GM20000 (cell line): ENCODE measurements around the gene TTLL5.

Experiments used
- DNase-seq: peaks from one replicate; pipeline ENCODE4 v3.0.0; 2012; ENCODE audit warnings: low spot score
- TF ChIP-seq, protein P1 (sequence below): IDR thresholded peaks from 2 replicates; pipeline ENCODE4 v1.5.1; 2012; ENCODE audit warnings: mild to moderate bottlenecking, control low read depth; ENCODE audit errors: extremely low read depth, missing control alignments

Gene TTLL5

DNA sequence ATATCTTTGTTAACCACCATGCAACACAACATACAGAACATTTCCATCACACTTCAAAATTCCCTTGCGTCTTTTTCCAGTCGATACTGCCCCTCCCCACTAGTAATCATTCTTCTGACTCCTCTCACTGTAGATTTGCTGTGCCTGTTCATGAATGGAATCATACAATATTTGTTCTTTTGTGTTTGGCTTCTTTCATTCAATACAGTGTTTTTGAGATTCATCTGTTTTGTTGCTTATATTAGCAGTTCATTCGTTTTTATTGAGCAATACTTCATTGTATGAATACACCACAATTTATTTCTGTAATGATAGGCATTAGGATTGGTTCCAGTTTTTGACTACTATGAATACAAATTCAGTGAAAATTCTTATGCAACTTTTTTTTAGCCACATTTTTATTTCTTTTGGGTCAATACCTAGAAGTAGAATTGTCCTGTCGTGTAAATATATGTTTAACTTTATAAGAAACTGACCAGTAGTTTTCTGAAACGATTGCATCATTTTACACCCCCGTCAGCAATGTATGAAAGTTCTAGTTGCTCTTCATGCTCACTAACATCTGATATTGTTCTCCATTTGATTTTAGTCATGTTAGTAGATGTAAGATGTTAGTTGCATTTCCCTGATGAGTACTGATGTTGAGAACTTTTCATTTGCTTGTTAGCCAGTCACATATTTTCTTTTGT is 193.2 kb downstream of the TTLL5 start:
- DNase-seq, result no peak
- TF ChIP-seq, protein P1, sequence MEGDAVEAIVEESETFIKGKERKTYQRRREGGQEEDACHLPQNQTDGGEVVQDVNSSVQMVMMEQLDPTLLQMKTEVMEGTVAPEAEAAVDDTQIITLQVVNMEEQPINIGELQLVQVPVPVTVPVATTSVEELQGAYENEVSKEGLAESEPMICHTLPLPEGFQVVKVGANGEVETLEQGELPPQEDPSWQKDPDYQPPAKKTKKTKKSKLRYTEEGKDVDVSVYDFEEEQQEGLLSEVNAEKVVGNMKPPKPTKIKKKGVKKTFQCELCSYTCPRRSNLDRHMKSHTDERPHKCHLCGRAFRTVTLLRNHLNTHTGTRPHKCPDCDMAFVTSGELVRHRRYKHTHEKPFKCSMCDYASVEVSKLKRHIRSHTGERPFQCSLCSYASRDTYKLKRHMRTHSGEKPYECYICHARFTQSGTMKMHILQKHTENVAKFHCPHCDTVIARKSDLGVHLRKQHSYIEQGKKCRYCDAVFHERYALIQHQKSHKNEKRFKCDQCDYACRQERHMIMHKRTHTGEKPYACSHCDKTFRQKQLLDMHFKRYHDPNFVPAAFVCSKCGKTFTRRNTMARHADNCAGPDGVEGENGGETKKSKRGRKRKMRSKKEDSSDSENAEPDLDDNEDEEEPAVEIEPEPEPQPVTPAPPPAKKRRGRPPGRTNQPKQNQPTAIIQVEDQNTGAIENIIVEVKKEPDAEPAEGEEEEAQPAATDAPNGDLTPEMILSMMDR, result no peak

DNA sequence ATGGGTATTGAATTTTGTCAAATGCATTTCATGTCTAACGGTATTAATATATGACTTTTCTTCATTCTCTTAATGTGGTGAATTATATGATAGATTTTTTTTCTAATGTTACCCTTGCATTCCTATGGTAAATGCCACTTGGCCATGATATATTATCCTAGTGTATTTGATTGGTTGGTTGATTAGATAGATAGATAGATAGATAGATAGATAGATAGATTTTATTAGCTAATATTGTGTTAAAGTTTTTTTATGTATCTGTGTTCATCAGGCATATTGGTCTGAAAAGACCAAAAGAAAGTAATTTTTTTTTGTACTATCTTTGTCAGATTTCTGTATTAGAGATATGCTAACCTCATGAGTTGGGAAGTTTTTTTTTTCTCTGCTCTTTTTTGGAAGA is 196.2 kb downstream of the TTLL5 start:
- TF ChIP-seq, protein P1, result no peak
- DNase-seq, result no peak

DNA sequence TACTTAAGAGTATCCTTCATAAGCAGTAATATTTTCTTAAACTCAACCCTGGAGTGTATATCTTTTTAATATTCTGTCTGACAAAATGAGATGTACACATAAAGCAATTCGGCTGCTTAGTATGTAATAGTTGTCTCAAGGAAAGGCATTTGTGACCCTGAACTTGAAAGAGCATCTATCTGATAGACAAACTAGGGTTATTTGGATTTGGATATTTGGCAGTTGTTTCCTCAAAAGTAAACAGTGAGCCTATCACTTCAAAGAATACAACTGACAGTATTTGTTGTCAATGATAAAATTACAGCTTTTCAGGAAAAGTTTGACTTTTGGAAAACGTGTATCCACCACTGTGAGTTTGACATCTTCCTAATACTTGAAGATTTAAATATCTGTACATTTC is 197.3 kb downstream of the TTLL5 start:
- DNase-seq, result no peak
- TF ChIP-seq, protein P1, result no peak

DNA sequence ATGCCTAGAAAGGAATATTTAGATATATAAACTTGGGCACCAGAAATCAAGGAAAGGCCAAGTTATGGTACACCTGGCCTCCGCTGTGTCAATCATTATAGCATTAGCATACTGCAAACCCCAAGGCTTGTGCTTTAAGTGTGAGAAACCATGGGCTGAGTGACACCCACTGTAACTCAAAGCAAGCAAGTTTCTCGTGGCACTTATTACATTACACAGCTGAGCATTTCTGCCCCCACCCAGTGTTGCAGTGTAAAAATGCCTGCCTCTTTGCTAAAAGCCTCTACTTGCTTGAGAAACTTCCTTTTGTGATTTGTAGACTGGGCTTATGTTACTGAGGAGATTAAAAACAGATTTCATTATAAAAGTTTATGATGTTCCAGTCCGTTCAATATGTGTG is 198.7 kb downstream of the TTLL5 start:
- DNase-seq, result no peak
- TF ChIP-seq, protein P1, result no peak

DNA sequence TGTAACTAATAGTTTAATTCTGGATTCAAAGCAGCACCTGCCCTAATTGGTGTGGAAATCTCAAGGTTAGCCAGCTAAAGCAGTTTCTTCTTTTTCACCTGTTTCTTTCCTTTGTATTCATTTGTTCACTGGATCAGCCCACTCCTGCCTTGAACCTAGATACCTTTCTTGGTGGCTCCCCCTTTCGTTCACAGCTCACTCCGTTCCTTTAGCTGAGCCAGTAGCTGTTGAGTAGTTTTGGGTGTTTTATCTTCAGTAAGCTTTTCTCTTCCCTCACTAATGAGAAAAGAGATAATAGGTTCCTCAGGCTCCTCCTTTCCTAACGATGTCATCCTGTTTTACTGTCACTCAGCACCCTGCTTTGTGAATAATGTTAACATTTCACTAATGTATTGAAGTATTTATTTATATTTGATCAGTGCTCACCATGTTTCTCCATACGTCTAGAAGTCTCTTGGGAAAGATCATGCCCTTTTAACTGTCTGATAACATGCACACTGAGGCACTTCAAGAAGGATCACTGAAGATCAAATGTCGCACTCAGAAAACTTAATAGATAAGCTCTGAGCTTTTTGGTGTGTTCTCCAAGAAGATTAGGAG is 199.6 kb downstream of the TTLL5 start:
- DNase-seq, result no peak

DNA sequence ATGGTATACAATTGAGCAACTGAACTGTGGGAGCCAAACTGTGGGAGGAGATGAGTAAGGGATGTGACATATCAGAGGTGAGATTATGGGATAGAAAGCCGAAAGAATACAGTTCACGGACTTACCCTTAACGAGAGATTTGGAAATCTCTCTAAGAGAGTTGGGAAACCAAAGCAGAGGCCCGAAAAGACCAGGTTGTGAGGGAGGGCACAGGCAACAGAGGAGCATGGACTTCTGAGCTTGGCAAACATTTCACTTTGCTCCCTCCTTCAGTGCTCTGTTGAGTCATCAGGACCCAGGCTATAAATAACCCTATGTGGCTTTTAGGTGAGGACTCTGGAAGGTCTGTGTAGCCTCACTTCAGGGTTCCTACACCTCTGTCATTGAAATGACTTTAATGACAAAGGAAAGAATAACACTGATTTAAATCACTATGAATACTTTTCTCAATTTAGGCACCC is 200.1 kb downstream of the TTLL5 start:
- TF ChIP-seq, protein P1, result no peak
- DNase-seq, result no peak

More for the DNA sequence above, 199.6 kb downstream of the TTLL5 start:
- TF ChIP-seq, protein P1, result no peak

DNA sequence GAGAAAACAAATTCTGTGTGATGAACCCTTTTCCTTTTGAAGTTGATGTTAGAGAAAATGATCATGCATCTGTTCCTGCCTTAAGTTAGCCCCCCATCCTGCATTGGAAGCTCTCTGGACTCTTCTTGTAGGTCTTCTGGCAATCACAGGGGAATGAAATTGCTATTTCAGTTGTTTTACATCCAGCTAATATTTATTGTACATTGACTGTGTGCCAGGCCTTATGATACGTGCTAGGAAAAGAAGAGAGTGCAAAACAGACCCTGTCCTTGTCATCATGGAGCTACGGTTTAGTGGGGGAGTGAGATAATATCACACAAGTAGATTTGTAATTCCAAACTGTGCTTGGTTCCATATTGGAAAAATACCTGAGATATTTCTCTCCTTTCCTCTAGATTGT is 202.2 kb downstream of the TTLL5 start:
- TF ChIP-seq, protein P1, result no peak
- DNase-seq, result no peak
